GM12892 (cell line): ENCODE data around the gene ASB8.

ENCODE experiments used
- DNase-seq: peaks from one replicate; pipeline ENCODE4 v3.0.0; 2011; ENCODE audit not compliant: insufficient read length
- FAIRE-seq: peaks from 2 replicates; lab custom pipeline; 2011; peaks lifted over from hg19 to GRCh38; lab: Jason Lieb, UNC
- POLR2A ChIP-seq: IDR thresholded peaks from 2 replicates; pipeline ENCODE4 v1.6.1; 2011; ENCODE audit warnings: low read depth, low read length, control low read depth
- POLR2AphosphoS5 ChIP-seq: IDR thresholded peaks from 2 replicates; pipeline ENCODE4 v1.6.1; 2011; ENCODE audit warnings: low read depth, low read length, control low read depth
- TAF1 ChIP-seq: IDR thresholded peaks from 2 replicates; pipeline ENCODE4 v1.6.1; 2011; ENCODE audit warnings: low read depth, mild to moderate bottlenecking, control low read depth, low read length, borderline replicate concordance

Gene ASB8

GRCh38 chr12:48110691-48111311 lies 46.5 kb downstream of the ASB8 start:
- FAIRE-seq (no peak), DNase-seq (no peak)
- no peak for TF ChIP-seq POLR2A
- no peak for TF ChIP-seq POLR2AphosphoS5
- no peak for TF ChIP-seq TAF1

- DNase-seq (no peak), FAIRE-seq (no peak)
- no peak for TF ChIP-seq TAF1
- no peak for TF ChIP-seq POLR2AphosphoS5
- no peak for TF ChIP-seq POLR2A
These were observed 47.9 kb downstream of the ASB8 start for GRCh38 chr12:48109424-48109823.

- TF ChIP-seq POLR2AphosphoS5, result no peak
- no peak for TF ChIP-seq POLR2A
- no peak for TF ChIP-seq TAF1
- DNase-seq, result no peak
These were observed 50.4 kb downstream of the ASB8 start for GRCh38 chr12:48106681-48107613.

GRCh38 chr12:48105867-48106680 lies 51.2 kb downstream of the ASB8 start, which contains the start of gene SENP1:
Gene SENP1, minus strand, starts transcription at chr12:48106079. Its CDS starts 4,607 bp downstream, at chr12:48101472.
- peak; percentile 68 for DNase-seq
- peak; percentile 62 for TF ChIP-seq TAF1
- TF ChIP-seq POLR2AphosphoS5, result peak; percentile 75; the same call in 1 of the 2 replicates
- TF ChIP-seq POLR2A, result peak; percentile 71
- FAIRE-seq, result peak; percentile 87

More at GRCh38 chr12:48106681-48107613, 50.4 kb downstream of the ASB8 start:
- FAIRE-seq, result peak; percentile 71

GRCh38 chr12:48105321-48105866 lies 51.9 kb downstream of the ASB8 start:
- TF ChIP-seq POLR2A (no peak; the same call in 1 of the 2 replicates), POLR2AphosphoS5 (0 out of 2 replicates have a peak, but pooled peaks have one; percentile 60)
- FAIRE-seq, result no peak

GRCh38 chr12:48104531-48104930 lies 52.8 kb downstream of the ASB8 start:
- no peak for TF ChIP-seq TAF1
- no peak for TF ChIP-seq POLR2A
- no peak for TF ChIP-seq POLR2AphosphoS5
- DNase-seq (no peak), FAIRE-seq (no peak)

More at GRCh38 chr12:48105321-48105866, 51.9 kb downstream of the ASB8 start:
- peak; percentile 33 for DNase-seq
